HK-2 (cell line): ENCODE measurements around the gene PSME4.
"Not testable (repeated sequence)": the region's sequence is repeated elsewhere in the genome, so short reads cannot be mapped to it uniquely, and the experiment has no call there.

Experiments used
- DNase-seq: peaks from one replicate; pipeline ENCODE4 v3.0.0-alpha.2; 2018; ENCODE audit not compliant: unreplicated experiment

The PSME4 gene

GRCh38 chr2:53881360-53881759, 89.4 kb downstream of the PSME4 start:
- no peak for DNase-seq

- DNase-seq, result no peak
These were observed 90.0 kb downstream of the PSME4 start for GRCh38 chr2:53880756-53881155.

DNA sequence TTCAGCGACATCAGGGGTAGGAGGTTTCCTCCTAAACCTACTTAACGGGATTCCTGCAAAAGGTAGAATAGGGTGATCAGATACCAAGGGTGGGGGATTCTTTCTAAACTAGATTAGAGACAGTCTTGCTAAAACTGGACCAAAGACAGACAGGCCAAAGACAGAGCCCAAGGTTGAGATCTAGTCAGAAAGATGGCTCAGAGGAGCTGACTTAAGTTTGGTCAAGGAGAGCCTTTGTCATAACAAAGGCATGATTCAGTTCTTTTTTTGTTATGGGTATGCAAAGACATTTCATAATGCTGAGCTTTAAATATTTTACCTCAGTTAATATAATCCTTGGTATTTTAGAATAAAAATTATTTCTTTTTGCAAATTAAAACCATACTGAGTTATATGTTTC, 93.2 kb downstream of the PSME4 start:
- no peak for DNase-seq

DNA sequence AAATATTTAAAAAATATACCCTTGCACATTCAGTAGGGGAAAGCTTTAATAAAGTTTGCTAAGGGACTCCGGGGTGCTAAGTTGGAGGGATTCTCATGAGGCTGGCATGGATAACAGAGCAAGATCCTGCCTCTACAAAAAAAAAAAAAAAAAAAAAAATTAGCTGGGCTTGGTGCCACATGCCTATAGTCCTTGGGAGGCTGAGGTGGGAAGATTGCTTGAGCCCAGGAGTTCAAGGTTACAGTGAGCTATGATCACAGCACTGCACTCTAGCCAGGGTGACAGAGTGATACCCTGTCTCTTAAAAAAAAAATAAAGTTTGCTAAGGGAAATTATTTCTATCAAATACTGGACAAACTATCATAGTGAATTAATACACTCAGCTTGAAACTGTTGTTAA, 93.7 kb downstream of the PSME4 start:
- DNase-seq, result no peak

- DNase-seq, result no peak
These were observed 96.3 kb downstream of the PSME4 start for GRCh38 chr2:53874401-53874950.

DNA sequence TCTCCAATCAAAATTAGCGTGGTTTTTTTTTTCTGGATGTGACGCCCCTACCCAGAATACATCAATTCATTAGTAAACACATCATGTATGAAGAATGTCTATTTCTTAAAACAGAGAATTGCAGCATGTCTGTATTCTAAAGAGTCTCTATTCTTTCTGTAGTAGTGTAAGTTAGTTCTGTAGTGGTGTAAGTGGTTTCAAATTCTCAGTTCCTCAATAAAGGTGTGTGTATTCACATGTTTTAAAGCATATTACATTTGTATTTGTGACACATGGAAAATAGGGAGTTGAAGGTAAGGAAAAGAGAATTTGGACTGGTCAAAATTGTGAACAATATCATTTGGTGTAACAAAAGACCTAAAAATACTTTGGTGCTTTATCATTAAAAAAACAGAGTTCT, 103.0 kb downstream of the PSME4 start:
- DNase-seq, result no peak

DNA sequence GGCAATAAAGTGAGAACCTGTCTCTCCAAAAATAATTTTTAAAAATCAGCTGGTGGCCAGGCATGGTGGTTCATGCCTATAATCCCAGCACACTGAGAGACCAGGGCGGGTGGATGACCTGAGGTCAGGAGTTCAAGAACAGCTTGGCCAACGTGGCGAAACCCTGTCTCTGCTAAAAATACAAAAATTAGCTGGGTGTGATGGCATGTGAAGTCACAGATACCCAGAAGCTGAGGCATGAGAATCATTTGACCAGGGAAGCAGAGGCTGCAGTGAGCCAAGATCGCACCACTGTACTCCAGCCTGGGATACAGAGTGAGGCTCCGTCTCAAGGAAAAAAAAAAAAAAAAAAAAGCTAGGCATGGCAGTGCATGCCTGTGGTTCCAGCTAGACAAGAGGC, 103.6 kb downstream of the PSME4 start:
- no peak for DNase-seq

DNA sequence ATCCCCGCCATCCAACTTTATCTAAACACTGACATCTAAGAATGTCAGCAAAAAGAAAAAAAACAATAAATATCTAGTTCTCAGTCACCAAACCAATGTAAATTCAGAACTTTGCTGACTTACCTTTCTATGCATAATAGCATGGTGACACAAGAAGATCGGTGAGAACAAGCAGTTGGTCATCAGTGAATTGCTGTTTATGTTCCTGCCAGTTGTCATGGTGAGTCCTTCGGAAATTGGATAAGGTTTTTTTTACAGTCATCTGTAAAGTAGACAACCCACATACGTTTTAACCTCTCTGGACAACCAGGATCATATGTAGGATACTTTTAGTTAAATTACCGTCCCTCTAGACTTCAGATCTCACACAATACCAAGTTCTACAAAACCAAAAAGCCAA, 104.8 kb downstream of the PSME4 start:
- no peak for DNase-seq

DNA sequence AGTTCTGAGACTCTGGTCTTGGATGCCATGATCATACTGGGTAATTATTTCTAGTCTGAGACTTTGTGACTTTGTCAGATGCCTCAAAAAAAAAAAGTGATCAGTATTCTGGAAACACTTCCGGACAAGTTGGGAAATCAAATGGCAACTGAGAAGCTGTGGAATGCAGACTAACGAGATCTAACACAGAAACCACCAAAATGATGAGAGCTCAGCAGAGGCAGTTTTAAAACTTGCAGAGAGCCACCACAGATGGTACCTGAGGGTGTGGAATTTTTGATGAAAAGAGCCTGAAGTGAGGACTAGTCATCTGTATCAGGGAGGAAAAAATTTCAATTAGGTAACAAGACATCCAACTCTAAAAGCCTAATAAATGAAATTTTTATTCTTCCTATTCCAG, 105.5 kb downstream of the PSME4 start:
- DNase-seq, result no peak

DNA sequence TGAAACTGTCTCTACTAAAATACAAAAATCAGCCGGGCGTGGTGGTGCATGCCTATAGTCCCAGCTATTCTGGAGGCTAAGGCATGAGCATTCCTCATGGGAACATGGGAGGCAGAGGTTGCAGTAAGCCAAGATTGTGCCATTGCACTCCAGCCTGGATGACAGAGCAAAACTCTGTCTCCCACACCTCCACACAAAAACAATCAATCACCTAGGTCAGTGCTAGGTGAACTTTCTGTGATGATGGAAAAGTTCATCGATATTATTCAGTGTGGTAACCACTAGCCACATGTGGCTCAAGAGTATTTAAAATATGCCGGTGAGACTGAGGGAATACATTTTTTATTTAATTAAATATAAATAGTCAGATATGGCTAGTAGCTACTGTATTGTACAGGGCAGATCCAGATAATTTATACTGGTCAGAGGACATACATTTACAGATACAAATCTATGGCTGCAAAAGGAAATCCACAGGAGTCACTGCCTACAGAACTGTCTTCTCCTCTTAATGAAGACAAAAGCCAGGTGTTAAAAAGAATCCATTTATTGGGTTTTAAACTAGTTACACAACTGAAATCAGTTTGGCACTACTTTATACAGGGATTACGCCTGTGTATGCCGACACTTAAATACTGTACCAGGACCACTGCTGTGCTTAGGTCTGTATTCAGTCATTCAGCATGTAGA, 107.1 kb downstream of the PSME4 start:
- no peak for DNase-seq

DNA sequence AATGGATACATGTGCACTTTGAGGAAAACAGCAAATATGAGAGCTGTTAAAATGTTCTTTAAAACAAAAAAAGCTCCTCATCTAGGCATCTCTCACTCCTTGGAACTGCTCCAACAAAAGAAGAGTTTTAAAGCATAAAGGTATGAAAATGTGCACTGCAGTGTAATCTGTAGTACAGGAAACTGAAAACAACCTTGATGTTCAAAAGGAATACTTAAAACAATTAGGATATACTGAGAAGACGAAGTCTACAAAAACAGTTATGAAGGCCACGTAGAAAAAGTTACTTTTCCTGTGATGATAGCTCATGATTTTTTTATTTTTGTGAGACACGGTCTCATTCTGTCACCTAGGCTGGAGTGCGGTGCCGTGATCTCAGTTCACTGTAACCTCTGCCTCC, 109.0 kb downstream of the PSME4 start:
- no peak for DNase-seq

DNA sequence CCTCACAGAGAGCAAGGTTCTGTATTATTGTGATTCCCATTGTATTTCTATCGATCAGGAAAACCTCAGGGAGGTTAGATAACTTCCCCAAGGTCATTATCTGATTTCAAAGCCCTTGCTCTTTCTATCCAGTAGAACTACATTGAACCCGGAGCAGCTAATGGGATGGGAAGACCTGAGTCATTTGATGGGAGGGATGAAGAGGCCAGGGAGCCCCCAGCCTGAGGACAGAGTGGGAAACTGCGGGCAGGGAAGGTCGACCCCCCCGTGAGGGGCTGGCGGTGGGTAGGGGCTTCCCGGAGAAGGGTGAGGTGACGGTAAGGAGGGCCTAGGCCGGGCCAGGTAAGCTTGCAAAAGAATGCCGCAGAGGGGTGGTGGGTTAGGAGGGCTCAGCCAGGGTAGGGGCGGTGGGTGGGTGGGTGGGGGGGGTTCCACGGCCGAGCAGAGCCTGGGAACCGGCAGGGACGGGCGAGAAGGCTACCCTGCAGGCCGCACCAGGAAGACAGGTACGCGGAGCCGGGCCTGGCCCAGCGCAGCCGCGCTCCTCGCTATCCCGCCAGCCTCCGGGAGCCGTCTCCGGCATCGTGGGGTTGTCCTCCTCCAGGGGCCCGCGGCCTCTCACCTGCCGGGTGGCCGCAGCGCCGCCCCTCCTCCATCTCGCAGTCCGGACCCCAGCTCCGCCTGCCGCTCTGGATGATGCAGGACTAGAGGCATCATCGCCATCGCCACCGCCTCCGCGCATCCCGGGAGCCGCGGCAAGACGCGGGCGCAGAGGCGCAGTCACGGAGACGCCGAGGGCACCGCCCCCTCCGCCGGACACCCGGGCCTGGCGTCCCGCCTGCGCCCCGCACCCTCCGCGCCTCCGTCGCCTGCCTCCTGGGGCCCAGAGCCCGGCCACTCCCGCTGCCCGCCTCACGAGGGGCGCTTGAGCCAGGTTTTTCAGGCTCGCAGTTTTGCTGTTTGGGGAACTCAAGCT, 111.3 kb downstream of the PSME4 start, which contains the start of gene GPR75:
Gene GPR75 (minus strand): TSS at position 762 of the 976 bp plus-strand sequence. CDS start 5,211 bp downstream, outside the sequence.
- DNase-seq, result no peak

GRCh38 chr2:53856272-53856671, 114.5 kb downstream of the PSME4 start:
- no peak for DNase-seq

DNA sequence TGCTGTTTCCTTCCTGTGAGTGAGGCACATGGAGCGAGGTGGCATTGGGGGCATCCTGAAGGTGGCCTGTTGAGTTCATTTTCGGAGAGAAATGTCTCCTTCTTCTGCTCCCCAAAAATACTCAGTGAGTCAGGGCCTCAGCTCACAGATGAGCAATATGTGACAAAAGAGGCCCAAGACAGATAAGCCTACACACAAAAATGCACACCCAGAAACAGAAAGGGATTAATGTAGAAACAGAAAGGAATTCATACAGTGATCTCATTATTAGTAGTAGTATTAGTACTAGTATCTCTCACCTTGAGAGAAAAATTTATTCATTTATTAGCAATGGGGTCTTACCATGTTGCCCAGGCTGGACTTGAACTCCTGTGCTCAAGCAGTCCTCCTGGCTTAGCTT, 116.1 kb downstream of the PSME4 start:
- DNase-seq, result no peak

GRCh38 chr2:53852532-53852931, 118.3 kb downstream of the PSME4 start:
- no peak for DNase-seq

DNA sequence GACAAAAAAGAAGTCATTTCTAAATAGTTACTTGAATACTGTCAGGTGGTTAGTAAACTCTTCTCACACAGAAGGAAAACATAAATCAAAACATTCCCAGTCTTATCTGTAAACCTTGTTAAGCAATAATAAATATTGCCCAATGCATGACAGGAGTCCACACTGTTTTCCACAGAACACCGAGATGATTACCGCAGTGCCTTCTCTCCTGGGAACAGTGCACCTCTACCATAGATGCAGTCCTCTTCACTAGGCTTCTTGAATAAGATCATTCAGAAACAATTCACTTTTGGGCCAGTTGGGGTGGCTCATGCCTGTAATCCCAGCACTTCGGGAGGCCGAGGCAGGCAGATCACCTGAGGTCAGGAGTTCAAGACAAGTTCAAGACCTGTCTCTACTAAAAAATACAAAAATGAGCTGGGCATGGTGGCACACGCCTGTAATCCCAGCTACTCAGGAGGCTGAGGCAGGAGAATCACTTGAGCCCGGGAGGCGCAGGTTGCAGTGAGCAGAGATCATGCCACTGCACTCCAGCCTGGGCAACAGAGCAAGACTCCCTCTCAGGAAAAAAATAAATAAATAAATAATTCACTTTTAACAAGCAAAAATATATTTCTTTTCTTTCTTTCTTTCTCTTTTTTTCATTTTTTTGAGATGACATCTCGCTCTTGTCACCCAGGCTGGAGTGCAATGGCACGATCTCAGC, 119.6 kb downstream of the PSME4 start:
- not testable (repeated sequence) for DNase-seq

DNA sequence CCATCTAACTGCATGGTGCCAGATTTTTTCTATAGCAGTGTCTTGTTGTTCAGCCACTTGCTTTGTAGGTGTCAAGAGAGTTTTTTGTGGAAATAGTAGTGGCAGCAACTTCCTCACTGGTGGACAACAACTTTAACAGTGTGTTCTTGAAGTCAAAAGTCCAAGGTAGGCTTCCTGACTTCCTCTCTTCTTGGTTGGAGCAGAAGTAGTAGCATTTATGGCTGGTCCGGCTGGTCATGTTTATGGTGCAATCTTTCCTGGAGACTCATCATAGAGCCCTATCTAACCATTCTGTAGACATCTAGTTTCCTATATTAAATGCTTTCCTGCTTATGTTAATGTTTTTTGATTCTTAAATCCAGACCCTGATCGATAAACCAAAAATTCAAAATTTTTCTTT, 122.7 kb downstream of the PSME4 start:
- DNase-seq, result no peak

DNA sequence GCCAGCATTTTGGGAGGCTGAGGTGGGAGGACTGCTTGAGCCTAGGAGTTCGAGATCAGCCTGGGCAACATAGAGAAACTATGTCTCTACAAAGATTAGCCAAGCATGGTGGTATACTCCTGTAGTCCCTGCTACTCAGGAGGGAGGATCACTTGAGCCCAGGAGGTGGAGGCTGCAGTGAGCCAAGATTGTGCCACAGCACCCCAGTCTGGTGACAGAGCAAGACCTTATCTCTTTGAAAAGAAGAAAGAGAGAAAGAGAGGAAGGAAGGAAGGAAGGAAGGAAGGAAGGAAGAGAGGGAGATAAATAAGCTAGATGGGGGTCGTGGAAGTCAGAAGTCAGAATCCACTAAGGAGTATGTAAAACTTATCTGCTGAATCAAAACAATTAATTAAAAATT, 127.2 kb downstream of the PSME4 start:
- no peak for DNase-seq

DNA sequence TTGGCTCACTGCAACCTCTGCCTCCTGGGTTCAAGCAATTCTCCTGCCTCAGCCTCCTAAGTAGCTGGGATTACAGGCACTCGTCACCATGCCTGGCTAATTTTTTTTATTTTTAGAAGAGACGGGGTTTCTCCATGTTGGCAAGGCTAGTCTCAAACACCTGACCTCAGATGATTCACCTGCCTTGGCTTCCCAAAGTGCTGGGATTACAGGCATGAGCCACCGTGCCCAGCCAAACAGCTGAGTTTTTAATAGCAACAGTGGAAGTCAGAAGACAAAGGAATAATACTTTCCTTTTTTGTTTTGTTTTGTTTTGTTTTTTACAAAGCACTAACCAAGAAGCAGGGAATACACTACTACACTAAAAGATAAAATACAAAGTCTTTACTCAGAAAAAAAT, 127.9 kb downstream of the PSME4 start:
- no peak for DNase-seq

DNA sequence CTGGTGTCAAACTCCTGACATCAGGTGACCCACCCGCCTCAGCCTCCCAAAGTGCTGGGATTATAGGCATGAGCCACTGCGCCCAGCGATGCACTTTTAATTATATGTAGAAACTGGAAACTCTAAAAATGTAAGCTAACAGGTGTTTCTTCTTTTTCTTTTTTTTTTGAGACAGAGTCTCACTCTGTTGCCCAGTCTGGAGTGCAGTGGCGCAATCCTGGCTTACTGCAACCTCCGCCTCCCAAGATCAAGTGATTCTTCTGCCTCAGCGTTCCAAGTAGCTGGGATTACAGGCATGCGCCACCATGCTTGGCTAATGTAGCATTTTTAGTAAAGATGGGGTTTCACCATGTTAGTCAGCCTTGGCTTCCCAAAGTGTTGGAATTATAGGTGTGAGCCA, 129.1 kb downstream of the PSME4 start:
- DNase-seq, result not testable (repeated sequence)

DNA sequence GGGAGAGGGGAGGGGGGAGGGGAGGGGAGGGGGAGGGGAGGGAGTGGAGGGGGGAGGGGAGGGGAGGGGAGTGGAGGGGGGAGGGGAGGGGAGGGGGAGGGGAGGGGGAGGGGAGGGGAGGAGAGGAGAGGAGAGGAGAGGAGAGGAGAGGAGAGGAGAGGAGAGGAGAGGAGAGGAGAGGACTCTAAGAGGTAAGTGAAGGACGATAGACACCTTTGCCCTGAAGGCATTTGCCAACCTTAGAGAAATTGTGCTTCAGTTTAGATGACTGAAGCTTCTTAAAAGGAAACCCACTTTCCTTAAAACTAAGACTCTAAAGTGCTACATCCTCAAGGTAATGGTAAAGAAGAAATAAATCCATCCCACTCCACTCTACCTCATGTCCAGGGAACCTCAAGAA, 130.2 kb downstream of the PSME4 start:
- no peak for DNase-seq

- DNase-seq, result not testable (repeated sequence)
These were observed 140.9 kb downstream of the PSME4 start for GRCh38 chr2:53829980-53830290.
